ENCODE data around the gene CHRNB1.

DNA sequence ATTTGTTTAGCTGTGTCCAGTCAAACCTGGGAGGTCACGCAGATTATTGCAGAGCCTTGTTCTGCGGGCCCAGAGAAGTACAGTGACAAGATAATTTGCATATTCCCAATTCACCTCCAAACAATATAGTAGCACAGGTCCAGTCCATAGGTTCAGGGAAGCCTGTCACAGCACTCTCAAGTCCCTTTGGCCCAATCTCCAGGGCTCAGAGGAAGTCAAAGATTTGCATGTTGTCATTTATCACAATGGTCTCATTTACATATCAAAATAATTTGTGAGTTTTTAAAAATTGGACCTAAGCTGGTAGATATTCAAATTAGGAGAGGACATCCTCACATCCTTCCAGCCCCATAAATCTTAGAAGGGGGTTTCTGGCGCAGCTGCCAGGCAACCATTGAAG, 22.6 kb downstream of the CHRNB1 start:
- TF ChIP-seq POLR2A (IDR thresholded peaks at IDR 0.05), result no peak
- TF ChIP-seq, protein P1, sequence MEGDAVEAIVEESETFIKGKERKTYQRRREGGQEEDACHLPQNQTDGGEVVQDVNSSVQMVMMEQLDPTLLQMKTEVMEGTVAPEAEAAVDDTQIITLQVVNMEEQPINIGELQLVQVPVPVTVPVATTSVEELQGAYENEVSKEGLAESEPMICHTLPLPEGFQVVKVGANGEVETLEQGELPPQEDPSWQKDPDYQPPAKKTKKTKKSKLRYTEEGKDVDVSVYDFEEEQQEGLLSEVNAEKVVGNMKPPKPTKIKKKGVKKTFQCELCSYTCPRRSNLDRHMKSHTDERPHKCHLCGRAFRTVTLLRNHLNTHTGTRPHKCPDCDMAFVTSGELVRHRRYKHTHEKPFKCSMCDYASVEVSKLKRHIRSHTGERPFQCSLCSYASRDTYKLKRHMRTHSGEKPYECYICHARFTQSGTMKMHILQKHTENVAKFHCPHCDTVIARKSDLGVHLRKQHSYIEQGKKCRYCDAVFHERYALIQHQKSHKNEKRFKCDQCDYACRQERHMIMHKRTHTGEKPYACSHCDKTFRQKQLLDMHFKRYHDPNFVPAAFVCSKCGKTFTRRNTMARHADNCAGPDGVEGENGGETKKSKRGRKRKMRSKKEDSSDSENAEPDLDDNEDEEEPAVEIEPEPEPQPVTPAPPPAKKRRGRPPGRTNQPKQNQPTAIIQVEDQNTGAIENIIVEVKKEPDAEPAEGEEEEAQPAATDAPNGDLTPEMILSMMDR (IDR thresholded peaks at IDR 0.05), result no peak

Measured in heart left ventricle (tissue), 13 donors.